H1 (cell line): ENCODE results near the gene TRAPPC5. TPM values are rescaled to one million over a fixed set of nuclear protein-coding genes. Genes with fewer than 3 reads are reported as not detected.

Experiments used
- ASH2L ChIP-seq: fragments of 200-600, 300-600 bp; sonication (generic); IDR thresholded peaks from one replicate; pipeline ENCODE4 v1.7.1; 2017; ENCODE audit warnings: low read length
- CEBPB ChIP-seq: IDR thresholded peaks from 2 replicates; pipeline ENCODE4 v1.6.1; 2012; ENCODE audit warnings: low read depth, low read length
- CREB1 ChIP-seq: IDR thresholded peaks from 2 replicates; pipeline ENCODE4 v1.6.1; 2012; ENCODE audit warnings: inconsistent platforms
- KDM4A ChIP-seq: IDR thresholded peaks from one replicate; pipeline ENCODE4 v1.7.1; 2012; ENCODE audit warnings: low read depth, mild to moderate bottlenecking, moderate library complexity, low read length, inconsistent platforms; ENCODE audit not compliant: severe bottlenecking
- polyA plus RNA-seq, 7 experiments: library from polyadenylated mRNA; depleted of rRNA in 3 of 7; stranded (reverse) in 5 of 7; unstranded in 2 of 7; fragments of >200 nt in 5 of 7; fragments of 200-250 nt in 2 of 7; gene quantifications; 1 replicate in 5 of 7; 2 replicates in 1 of 7; 4 replicates in 1 of 7; pipeline versions ENCODE4 v1.2.1 to v1.2.3, GENCODE V29; 2011 to 2013; ENCODE audit warnings: missing spikeins in 2 of 7, mixed read lengths in 2 of 7
- total RNA-seq: library from RNA; stranded (reverse); fragmentation: NEBNext Ultra II Directional; extraction: Animal tissue kit (Norgen Biotek cat#: 25700); gene quantifications from 2 replicates; pipeline ENCODE4 v1.2.1, GENCODE V29; 2021
- TF ChIP-seq, protein P1 (sequence below), 3 experiments: IDR thresholded peaks; 1 replicate in 2 of 3; 2 replicates in 1 of 3; pipeline versions ENCODE4 v1.5.1 to v1.6.1; 2011; ENCODE audit warnings: low read length in 3 of 3, mild to moderate bottlenecking in 3 of 3, inconsistent platforms in 2 of 3, low read depth in 1 of 3, moderate library complexity in 1 of 3; ENCODE audit not compliant: insufficient read depth in 1 of 3; ENCODE audit errors: control extremely low read depth in 1 of 3
- TF ChIP-seq, protein P2 (sequence below): IDR thresholded peaks from 2 replicates; pipeline ENCODE4 v1.6.1; 2012; ENCODE audit warnings: inconsistent platforms

The TRAPPC5 gene
- total and polyA plus RNA-seq, 2 of the 8 experiments (the other 6 are each of a cell fraction or from before 2014, with no cell fraction given) = 109 to 120 TPM

DNA sequence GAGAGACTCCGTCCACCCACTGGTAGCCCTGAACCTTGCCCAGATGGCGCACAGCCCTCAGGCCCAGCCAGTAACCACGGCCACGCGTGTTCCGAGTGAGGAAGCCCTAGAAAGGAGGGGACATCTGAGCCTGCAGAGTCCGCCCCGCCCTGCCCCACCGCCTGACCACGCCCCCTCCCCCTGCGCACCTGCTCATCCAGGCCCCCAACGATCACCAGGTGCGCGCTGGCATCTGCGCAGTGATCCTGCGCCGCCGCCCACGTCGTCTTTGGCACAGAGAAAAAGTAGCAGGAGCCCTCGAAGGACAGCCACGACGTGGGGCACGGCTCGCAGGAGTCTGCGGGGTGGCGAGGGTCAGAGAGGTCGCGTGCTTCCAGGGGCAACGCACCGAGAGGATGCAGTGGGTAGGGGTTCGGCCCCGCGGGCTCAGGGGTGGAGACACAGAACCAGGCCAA lies 49.2 kb downstream of the TRAPPC5 start (continued):
- TF ChIP-seq, protein P1, sequence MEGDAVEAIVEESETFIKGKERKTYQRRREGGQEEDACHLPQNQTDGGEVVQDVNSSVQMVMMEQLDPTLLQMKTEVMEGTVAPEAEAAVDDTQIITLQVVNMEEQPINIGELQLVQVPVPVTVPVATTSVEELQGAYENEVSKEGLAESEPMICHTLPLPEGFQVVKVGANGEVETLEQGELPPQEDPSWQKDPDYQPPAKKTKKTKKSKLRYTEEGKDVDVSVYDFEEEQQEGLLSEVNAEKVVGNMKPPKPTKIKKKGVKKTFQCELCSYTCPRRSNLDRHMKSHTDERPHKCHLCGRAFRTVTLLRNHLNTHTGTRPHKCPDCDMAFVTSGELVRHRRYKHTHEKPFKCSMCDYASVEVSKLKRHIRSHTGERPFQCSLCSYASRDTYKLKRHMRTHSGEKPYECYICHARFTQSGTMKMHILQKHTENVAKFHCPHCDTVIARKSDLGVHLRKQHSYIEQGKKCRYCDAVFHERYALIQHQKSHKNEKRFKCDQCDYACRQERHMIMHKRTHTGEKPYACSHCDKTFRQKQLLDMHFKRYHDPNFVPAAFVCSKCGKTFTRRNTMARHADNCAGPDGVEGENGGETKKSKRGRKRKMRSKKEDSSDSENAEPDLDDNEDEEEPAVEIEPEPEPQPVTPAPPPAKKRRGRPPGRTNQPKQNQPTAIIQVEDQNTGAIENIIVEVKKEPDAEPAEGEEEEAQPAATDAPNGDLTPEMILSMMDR (IDR thresholded peaks at IDR 0.05; ENCODE audit: control extremely low read depth in 1 of 3, insufficient read depth in 1 of 3, low read depth in 1 of 3, low read length in 3 of 3) = no peak
- TF ChIP-seq CEBPB (no peak), KDM4A (peak; percentile 62), ASH2L (no peak), CREB1 (peak; percentile 63)
- TF ChIP-seq, protein P2, sequence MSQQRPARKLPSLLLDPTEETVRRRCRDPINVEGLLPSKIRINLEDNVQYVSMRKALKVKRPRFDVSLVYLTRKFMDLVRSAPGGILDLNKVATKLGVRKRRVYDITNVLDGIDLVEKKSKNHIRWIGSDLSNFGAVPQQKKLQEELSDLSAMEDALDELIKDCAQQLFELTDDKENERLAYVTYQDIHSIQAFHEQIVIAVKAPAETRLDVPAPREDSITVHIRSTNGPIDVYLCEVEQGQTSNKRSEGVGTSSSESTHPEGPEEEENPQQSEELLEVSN = 0 out of 2 replicates have a peak, but pooled peaks have one; percentile 35
